Endothelial cell of umbilical vein (primary cell): Measurements from ENCODE around the gene KLRF1. TPM values are rescaled to one million over a fixed set of nuclear protein-coding genes. Genes with fewer than 3 reads are reported as not detected.

Experiments
- BruUV-seq: library from RNA; stranded (reverse); fragments of 400-500 nt; replicated peaks from 2 replicates; lab custom pipeline; 2021; lab: Mats Ljungman, UMichigan
- CTCF ChIA-PET: fragments of 300-600, 350-600 bp; sonication (Branson Sonifier 250); formaldehyde crosslinking; loops from one replicate; lab custom pipeline; 2021; ENCODE audit warnings: antibody characterized with exemption, inconsistent platforms; lab: Charles Lee
- POLR2A ChIA-PET: fragments of 300-600, 350-600 bp; sonication (Branson Sonifier 250); formaldehyde crosslinking; loops from one replicate; lab custom pipeline; 2021; ENCODE audit warnings: antibody characterized with exemption, inconsistent platforms; lab: Charles Lee
- DNase-seq: peaks from one replicate; pipeline ENCODE4 v3.0.0-alpha.2; 2011; ENCODE audit warnings: low read depth, low spot score
- FAIRE-seq: peaks from 2 replicates; lab custom pipeline; 2011; peaks lifted over from hg19 to GRCh38; lab: Jason Lieb, UNC
- H2AFZ ChIP-seq: 2 replicates; pipeline ENCODE4 v1.6.0; 2012; ENCODE audit warnings: low read depth, low read length, control low read depth, inconsistent platforms
- H3K27ac ChIP-seq: 2 replicates; pipeline ENCODE4 v1.5.1; 2011; ENCODE audit warnings: low read depth, mild to moderate bottlenecking, control low read depth, low read length, moderate library complexity; ENCODE audit not compliant: insufficient read depth
- H3K27me3 ChIP-seq, 2 experiments: 2 replicates each; pipeline versions ENCODE4 v1.6.0 to v1.6.1; 2011; ENCODE audit warnings: low read length in 2 of 2, mixed read lengths in 1 of 2; ENCODE audit not compliant: control insufficient read depth in 2 of 2, insufficient read depth in 2 of 2
- H3K36me3 ChIP-seq, 2 experiments: 2 replicates in 1 of 2; 3 replicates in 1 of 2; pipeline ENCODE4 v1.5.1; 2011; ENCODE audit warnings: low read length in 2 of 2, mild to moderate bottlenecking in 1 of 2, moderate library complexity in 1 of 2; ENCODE audit not compliant: control insufficient read depth in 2 of 2, insufficient read depth in 2 of 2; ENCODE audit errors: extremely low read depth in 1 of 2
- H3K4me1 ChIP-seq: 3 replicates; pipeline ENCODE4 v1.5.1; 2011; ENCODE audit warnings: mild to moderate bottlenecking, low read length; ENCODE audit not compliant: control insufficient read depth, insufficient read depth; ENCODE audit errors: extremely low read depth
- H3K4me2 ChIP-seq: 2 replicates; pipeline ENCODE4 v1.6.1; 2011; ENCODE audit warnings: low read length, control low read depth, mixed read lengths; ENCODE audit not compliant: insufficient read depth
- H3K4me3 ChIP-seq, 3 experiments: fragments of 200-600 bp in 1 of 3; sonication (generic), shearing (Covaris generic) in 1 of 3; replicated peaks in 1 of 3; 2 replicates each; pipeline ENCODE4 v1.5.1; 2011 to 2016; ENCODE audit warnings: control low read depth in 3 of 3, low read length in 3 of 3, mild to moderate bottlenecking in 2 of 3, inconsistent platforms in 1 of 3, low read depth in 1 of 3, moderate library complexity in 1 of 3; ENCODE audit not compliant: insufficient read depth in 1 of 3
- H3K79me2 ChIP-seq: 2 replicates; pipeline ENCODE4 v1.6.0; 2012; ENCODE audit warnings: low read length, inconsistent platforms; ENCODE audit not compliant: control insufficient read depth, insufficient read depth
- H3K9ac ChIP-seq: replicated peaks from 2 replicates; pipeline ENCODE3; 2011; ENCODE audit warnings: low read length, control low read depth; ENCODE audit not compliant: insufficient read depth; ENCODE audit errors: extremely low read depth
- H3K9me1 ChIP-seq: replicated peaks from 3 replicates; pipeline ENCODE4 v1.6.0; 2011; ENCODE audit warnings: mild to moderate bottlenecking, low read length; ENCODE audit not compliant: control insufficient read depth, insufficient read depth; ENCODE audit errors: extremely low read depth
- H3K9me3 ChIP-seq: replicated peaks from 2 replicates; pipeline ENCODE4 v1.5.1; 2012; ENCODE audit warnings: low read length, inconsistent platforms; ENCODE audit not compliant: control insufficient read depth, insufficient read depth
- H4K20me1 ChIP-seq: replicated peaks from 2 replicates; pipeline ENCODE3; 2011; ENCODE audit warnings: mild to moderate bottlenecking, low read length; ENCODE audit not compliant: control insufficient read depth, insufficient read depth; ENCODE audit errors: extremely low read depth
- EZH2 ChIP-seq: IDR thresholded peaks from 2 replicates; pipeline ENCODE4 v1.6.1; 2012; ENCODE audit warnings: borderline replicate concordance, low read depth, mild to moderate bottlenecking, moderate library complexity, low read length, inconsistent platforms; ENCODE audit not compliant: severe bottlenecking
- FOS ChIP-seq: IDR thresholded peaks from 2 replicates; pipeline ENCODE4 v1.6.1; 2011; ENCODE audit warnings: mild to moderate bottlenecking, low read length, moderate library complexity, borderline replicate concordance; ENCODE audit not compliant: insufficient read depth
- GATA2 ChIP-seq: IDR thresholded peaks from 2 replicates; pipeline ENCODE4 v1.7.0; 2011; ENCODE audit warnings: low read depth, mild to moderate bottlenecking, moderate library complexity, mixed read lengths, low read length; ENCODE audit not compliant: insufficient read length, insufficient read depth
- JUN ChIP-seq: IDR thresholded peaks from 2 replicates; pipeline ENCODE4 v1.6.1; 2011; ENCODE audit warnings: borderline replicate concordance, low read depth; ENCODE audit not compliant: insufficient read length, insufficient read depth
- MAX ChIP-seq: IDR thresholded peaks from 2 replicates; pipeline ENCODE4 v1.6.1; 2011; ENCODE audit not compliant: insufficient read depth, insufficient read length
- MYC ChIP-seq: IDR thresholded peaks from one replicate; pipeline ENCODE4 v1.6.1; 2011; ENCODE audit warnings: mild to moderate bottlenecking, low read depth, low read length
- POLR2A ChIP-seq: IDR thresholded peaks from 2 replicates; pipeline ENCODE4 v1.6.1; 2012; ENCODE audit warnings: low read depth, mild to moderate bottlenecking, control low read depth, low read length
- POLR2AphosphoS5 ChIP-seq: IDR thresholded peaks from 2 replicates; pipeline ENCODE4 v1.6.1; 2012; ENCODE audit warnings: low read depth, mild to moderate bottlenecking, control low read depth, low read length, moderate library complexity; ENCODE audit not compliant: insufficient read depth
- dilution Hi-C: fragments of 300-500 bp; cut with MboI; formaldehyde crosslinking; loops from one replicate; pipeline ENCODE4 v1.15.0; 2019; ENCODE audit warnings: low sequenced_read_pairs; ENCODE audit not compliant: extremely low pct_ligation_motif_present
- intact Hi-C: fragments of 100-400 bp; cut with micrococcal nuclease; formaldehyde crosslinking; loops from one replicate; pipeline ENCODE4 v1.10.0; 2022
- polyA plus RNA-seq, 4 experiments: library from polyadenylated mRNA; depleted of rRNA in 3 of 4; stranded (reverse) in 3 of 4; unstranded in 1 of 4; fragments of >200 nt; gene quantifications; 2 replicates each; pipeline versions ENCODE4 v1.2.1 to v1.2.3, GENCODE V29; 2011 to 2012; ENCODE audit warnings: missing spikeins in 1 of 4
- total RNA-seq: library from RNA; stranded (reverse); gene quantifications from 2 replicates; pipeline ENCODE4 v1.2.3, GENCODE V29; 2021
- TF ChIP-seq, protein P1 (sequence below), 2 donors: IDR thresholded peaks; 1 replicate in 1 of 2; 2 replicates in 1 of 2; pipeline ENCODE4 v1.5.1; 2011; ENCODE audit warnings: low read length in 2 of 2, mild to moderate bottlenecking in 2 of 2, moderate library complexity in 2 of 2, control low read depth in 1 of 2, inconsistent platforms in 1 of 2, low read depth in 1 of 2; ENCODE audit not compliant: insufficient read depth in 1 of 2; ENCODE audit errors: extremely low read depth in 1 of 2

Gene KLRF1
- total and polyA plus RNA-seq, 2 donors (not counting 3 experiments of a cell fraction or from before 2014, with no cell fraction given), result not detected

- H2AFZ ChIP-seq, result no peak overlapping the region
- no peaks in the 10 kb centered on the region for H3K9me1 ChIP-seq
- intact Hi-C loops (no loop called here), dilution Hi-C loops (no loop called here)
- DNase-seq (no peak), FAIRE-seq (no peak)
- CTCF ChIA-PET, result no interaction called here
- BruUV-seq, result no TSS peak
- POLR2A ChIA-PET, result no interaction called here
- TF ChIP-seq MYC (no peak), POLR2A (no peak), MAX (no peak), FOS (no peak), GATA2 (no peak), JUN (no peak), POLR2AphosphoS5 (no peak), EZH2 (no peak)
- TF ChIP-seq, protein P1, sequence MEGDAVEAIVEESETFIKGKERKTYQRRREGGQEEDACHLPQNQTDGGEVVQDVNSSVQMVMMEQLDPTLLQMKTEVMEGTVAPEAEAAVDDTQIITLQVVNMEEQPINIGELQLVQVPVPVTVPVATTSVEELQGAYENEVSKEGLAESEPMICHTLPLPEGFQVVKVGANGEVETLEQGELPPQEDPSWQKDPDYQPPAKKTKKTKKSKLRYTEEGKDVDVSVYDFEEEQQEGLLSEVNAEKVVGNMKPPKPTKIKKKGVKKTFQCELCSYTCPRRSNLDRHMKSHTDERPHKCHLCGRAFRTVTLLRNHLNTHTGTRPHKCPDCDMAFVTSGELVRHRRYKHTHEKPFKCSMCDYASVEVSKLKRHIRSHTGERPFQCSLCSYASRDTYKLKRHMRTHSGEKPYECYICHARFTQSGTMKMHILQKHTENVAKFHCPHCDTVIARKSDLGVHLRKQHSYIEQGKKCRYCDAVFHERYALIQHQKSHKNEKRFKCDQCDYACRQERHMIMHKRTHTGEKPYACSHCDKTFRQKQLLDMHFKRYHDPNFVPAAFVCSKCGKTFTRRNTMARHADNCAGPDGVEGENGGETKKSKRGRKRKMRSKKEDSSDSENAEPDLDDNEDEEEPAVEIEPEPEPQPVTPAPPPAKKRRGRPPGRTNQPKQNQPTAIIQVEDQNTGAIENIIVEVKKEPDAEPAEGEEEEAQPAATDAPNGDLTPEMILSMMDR (IDR thresholded peaks at IDR 0.05; ENCODE audit: extremely low read depth in 1 of 2, insufficient read depth in 1 of 2, low read depth in 1 of 2, low read length in 2 of 2), result no peak
- H3K4me2 ChIP-seq, result no peak overlapping the region
- H3K27me3 ChIP-seq, result no peaks in the 10 kb centered on the region
- H3K4me1 ChIP-seq, result no peaks in the 10 kb centered on the region
- H4K20me1 ChIP-seq, result no peaks in the 10 kb centered on the region
- H3K4me3 ChIP-seq, result no peak overlapping the region
- no peaks in the 10 kb centered on the region for H3K36me3 ChIP-seq
- no peak overlapping the region for H3K27ac ChIP-seq
- H3K79me2 ChIP-seq, result no peaks in the 10 kb centered on the region
- no peaks in the 10 kb centered on the region for H3K9me3 ChIP-seq
- no peak overlapping the region for H3K9ac ChIP-seq
Observed at GRCh38 chr12:9782547-9783382, 44.5 kb upstream of the KLRF1 start.
